NCI-H446 (cell line): ENCODE results near the gene CNTF.
A peak's percentile ranks its signal among the peaks of the same experiment; 100 is the strongest.

Source experiments
- DNase-seq, 2 experiments: peaks; one replicate each; lab custom pipeline; 2025; lab: John Stamatoyannopoulos, UW

The CNTF gene

GRCh38 chr11:58641803-58642581 is 19.5 kb downstream of the CNTF start:
- no peak for DNase-seq

DNA sequence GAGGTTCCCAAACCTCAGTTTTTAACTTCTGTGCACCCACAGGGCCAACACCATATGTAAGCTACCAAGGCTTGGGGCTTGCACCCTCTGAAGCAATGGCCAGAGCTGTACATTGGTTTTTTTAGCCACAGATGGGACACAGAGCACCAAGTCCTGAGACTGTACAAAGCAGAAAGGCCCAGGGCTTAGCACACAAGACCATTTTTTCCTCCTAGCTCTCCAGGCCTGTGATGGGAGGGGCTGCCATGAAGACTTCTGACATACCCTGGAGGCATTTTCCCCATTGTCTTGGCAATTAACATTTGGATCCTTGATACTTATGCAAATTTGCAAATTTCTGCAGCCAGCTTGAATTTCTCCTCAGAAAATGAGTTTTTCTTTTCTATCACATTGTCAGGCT is 23.4 kb downstream of the CNTF start:
- no peak for DNase-seq

DNA sequence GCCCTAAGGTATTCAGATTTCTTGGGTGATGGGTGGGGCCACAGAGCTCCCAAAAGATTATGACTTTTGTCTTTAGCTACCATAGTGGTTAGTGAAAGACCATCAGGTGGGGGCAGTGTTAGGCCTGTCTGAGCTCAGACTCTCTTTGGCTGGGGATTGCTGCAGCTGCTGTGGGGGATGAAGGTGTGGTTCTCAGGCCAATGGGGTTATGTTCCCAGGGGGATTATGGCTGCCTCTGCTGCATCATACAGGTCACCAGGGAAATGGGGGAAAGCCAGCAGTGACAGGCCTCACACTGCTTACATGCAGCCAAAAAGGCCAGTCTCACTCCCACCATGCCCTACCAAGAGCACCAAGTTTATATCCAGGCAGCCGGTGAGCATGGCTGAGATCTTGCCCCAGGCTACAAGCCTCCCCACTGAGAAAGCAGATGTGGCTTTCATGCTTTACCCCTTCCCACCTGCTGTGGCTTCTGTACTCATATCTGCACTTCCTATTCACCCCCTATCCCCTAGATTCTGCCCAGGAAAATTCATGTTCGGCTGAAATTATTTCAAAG is 24.8 kb downstream of the CNTF start:
- no peak for DNase-seq

DNA sequence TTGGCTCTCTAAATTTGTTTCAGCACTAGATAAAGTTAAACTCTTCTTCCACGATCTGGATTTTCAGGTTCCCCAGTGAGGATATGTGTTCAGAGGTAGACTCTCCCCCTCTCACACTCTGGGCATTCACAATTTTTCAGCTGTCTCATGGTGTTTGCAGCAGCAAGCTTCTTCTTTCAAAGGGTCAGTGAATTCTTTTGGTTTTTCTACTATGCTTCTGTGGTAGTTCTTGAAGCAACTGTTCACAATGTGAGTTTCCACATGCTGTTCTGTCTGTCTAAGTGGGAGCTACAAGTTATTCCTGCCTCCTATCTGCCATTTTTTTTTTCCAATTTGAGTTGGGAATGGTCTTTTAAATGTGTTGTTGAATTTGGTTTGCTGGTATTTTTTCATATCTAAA is 25.4 kb downstream of the CNTF start:
- no peak for DNase-seq

DNA sequence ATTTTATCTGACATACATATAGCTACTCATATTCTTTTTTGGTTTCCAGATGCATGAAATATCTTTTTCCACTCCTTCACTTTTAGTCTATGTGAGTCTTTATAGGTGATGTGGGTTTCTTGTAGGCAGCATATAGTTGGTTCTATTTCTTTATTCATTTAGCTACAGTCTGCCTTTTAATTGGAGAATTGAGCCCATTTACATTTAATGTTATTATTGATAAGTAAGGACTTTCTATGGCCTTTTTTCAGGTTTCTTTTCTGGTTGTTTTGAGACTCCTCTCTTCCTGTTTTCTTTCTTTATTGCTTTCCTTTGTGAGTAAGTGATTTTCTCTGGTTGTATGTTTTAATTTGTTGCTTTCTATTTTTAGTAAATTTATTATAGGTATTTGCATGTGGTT is 27.2 kb downstream of the CNTF start:
- DNase-seq = no peak

- DNase-seq = no peak
Observed at GRCh38 chr11:58650496-58650895, 28.0 kb downstream of the CNTF start.

GRCh38 chr11:58652726-58653280 is 30.3 kb downstream of the CNTF start:
- no peak for DNase-seq

DNA sequence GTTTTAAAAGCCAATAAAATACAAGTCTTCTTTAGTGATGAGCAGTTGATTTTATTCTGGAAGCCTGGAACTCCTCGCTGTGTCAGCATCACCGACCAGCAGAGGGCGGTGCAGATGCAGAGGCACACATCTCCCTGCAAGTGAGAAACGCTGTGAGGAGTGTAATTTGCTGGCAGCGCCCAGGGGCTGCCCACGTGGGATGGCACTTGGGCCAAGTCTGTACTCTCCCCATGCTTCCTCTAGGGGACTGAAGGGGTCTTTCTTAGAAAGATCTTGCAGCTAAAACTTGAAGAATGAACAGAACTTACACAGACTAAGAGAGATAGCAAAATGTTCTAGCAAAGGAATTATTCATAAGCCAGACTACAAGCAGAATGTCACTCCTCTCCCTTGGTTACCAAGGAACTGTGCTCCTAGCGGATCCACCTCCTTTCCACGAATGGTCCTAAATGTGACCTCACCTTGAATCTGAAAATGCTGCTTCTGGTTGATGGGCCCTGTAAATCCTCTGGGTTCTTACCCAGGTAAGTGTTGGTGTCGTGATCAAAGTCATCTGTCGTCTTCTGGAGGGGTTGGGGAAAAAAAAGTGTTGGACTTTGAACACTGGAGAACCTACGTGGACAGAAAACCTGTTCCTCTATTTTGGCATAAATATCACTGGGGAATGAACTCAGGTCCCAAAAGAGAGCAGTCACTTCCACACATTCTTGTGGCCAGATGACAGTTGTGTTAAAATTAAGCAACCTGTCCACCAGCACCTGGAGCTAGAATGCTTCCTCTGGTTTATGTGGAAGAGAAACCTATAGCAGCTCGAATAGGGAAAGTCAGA is 31.8 kb downstream of the CNTF start:
- peak; percentile 75 to 88 for DNase-seq

- DNase-seq = no peak
Observed at GRCh38 chr11:58654908-58655296, 32.4 kb downstream of the CNTF start.

- DNase-seq = no peak
Observed at GRCh38 chr11:58656348-58656747, 33.9 kb downstream of the CNTF start.

DNA sequence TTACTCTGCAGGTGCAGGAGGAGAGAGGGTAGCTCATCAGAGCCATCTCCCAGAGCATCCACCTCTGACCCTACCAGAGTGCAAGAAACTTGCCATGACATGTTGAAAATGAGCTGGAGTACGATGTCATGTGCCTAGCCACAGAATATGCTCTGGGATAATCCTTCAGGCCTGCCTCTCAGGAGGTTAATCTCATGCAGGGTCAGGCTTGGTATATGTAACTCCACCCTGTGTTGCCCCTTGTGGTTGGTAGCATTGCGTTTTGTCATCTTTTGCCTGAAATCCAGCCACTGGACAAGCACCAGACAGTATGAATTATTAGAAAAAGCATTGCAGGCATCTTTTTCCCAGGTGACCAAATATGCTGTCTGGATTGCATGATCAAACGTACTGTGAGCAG is 36.2 kb downstream of the CNTF start:
- DNase-seq = no peak

GRCh38 chr11:58659404-58659803 is 36.9 kb downstream of the CNTF start:
- no peak for DNase-seq

DNA sequence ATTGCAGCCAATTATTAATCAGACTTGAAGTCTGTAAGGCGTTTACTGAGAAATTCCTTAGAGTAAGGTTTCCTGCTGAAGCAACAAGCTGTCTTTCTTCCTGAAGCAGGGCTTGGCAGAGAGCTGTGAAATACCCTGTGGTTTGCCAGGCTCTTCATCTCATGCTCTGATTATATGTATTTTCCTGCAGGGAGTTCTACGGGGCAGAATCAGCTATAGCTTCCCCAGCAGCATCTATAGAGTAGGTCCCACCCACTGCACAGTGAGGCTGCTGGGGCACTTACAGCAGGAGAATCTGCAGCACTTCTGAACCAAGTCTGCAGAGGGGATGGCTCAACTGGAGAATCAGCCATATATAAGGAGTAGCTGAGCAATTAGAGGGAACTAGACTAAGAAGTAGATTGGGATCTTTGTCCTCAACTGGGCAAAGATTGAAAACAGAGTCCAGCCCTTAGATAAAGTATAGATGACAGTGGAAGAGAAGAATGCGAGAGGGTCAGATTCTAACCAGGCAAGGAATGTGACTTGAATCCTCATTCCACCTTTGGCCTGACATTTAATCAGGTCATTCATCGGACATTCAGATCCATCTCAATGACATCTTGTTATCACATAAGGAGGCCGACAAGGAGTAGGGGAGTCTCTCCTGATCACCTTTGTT is 37.6 kb downstream of the CNTF start:
- no peak for DNase-seq

DNA sequence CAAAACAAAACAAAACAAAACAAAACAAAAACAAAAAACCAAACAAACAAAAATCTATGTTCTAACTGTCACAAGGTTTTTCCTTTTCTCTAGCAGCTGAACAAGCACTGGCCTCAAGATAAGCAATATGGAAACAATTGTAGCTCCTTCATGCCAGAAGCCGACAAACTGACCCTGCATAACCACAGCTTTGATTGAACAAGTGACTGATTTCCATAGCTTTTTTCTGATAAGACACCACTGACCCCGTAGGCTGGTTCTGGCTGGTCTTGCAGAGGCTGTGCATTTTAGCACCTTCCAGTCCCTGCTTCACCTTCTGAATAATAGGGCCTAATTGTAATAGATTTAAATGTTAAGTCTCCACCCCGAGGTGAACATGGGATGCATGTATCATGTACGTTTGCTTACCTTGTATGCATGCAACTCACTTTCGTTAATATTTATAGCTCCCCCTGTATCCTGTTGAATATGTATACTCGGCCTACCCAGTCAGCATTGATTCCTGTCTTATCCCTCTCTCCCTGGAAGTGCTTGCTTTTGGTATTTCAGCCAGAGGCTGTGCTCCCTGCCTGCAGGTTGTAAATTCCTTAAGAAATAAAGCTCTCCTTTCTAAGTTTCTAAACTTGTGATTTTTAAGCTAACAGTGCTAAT is 49.6 kb downstream of the CNTF start:
- DNase-seq = no peak

- no peak for DNase-seq
Observed at GRCh38 chr11:58674609-58675008, 52.1 kb downstream of the CNTF start.
